GM15510 (cell line): Measurements from ENCODE around the gene LBHD2.

Experiments used
- POLR2A ChIP-seq: IDR thresholded peaks from 3 replicates; pipeline ENCODE4 v1.6.1; 2011; ENCODE audit warnings: borderline replicate concordance; ENCODE audit not compliant: insufficient read length; ENCODE audit errors: extremely low read depth

LBHD2 gene

DNA sequence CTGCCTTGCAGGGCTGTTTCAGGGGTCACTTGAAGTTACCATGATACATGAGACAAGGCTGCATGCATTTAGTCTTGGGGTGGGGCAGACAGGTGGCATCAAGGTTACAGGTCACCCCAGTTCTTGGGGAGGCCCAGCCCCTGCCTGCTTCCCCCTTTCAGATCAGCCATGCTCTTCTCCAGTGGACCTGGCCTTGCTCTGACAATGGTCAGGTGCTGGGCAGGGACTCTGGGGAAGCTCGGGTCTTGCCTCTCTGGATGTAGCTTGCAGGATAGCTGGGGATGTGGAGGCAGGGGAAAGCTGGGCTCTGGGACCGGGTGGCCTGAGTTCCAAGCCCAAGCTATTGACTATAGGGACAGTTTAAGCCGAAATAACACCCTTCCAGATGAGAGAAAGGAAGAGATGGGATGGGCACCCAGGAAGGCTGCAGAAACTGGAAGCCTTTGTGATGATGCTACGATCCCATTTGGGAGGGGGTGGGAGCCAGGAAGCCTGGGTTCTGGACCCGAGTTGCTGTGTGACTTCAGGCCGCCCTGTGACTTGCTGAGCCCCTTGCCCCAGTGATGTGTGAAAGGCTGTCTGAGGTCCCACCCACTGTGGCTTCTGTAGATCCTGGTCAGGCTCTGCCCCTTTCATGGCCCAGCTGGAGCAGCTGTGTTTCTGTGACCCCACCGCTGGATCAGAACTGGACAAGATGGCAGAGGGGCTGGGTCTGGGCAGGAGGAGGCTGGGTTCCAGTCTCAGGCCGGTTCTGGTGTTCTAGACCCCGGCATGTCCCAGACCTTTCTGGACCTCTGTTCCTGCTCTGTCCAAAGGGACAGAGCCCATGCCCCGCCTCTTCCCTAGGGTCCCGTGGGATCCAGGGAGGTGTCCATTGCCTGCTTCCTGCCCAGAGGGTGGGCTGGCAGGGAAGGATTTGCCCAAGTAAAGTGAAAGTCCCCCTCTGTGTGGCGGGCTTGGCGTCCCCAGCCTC is 41.4 kb downstream of the LBHD2 start:
- TF ChIP-seq POLR2A, result no peak

DNA sequence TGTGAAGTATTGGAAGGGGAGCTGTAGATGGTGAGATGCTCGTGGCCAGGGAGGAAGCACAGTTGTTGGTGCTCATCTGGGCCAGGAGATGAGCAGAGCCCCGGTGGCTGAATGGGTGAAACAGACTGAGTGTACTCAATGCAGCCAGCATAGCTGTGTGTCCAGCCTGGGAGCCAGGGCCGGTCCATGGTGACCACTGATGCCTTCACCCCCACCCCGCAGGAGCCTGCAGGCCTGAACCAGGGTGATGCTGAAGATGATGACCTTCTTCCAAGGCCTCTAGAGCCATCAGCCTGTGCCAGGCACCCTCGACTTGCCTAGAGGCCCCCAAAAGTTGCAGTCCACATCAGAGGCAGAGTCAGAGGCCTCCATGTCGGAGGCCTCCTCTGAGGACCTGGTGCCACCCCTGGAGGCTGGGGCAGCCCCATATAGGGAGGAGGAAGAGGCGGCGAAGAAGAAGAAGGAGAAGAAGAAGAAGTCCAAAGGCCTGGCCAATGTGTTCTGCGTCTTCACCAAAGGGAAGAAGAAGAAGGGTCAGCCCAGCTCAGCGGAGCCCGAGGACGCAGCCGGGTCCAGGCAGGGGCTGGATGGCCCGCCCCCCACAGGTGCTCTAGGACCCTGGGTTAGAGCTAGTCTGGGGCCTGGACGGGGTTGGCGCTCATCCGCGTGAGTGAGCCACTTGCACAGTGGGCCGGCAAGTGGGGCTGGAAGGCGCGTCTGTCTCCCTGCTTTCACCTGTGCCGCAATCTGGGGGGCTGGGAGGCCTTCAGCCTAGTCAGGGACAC is 42.3 kb downstream of the LBHD2 start:
- TF ChIP-seq POLR2A, result no peak

DNA sequence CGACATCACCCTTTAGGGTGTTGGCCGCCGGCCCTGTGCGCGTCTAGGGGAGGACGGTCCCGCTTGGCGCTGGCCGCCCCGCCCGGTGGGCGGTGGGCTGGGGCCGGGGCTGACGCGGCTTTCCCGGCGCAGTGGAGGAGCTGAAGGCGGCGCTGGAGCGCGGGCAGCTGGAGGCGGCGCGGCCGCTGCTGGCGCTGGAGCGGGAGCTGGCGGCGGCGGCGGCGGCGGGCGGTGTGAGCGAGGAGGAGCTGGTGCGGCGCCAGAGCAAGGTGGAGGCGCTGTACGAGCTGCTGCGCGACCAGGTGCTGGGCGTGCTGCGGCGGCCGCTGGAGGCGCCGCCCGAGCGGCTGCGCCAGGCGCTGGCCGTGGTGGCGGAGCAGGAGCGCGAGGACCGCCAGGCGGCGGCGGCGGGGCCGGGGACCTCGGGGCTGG is 42.9 kb downstream of the LBHD2 start:
- no peak for TF ChIP-seq POLR2A

GRCh38 chr14:103127356-103127755 is 43.3 kb downstream of the LBHD2 start:
- no peak for TF ChIP-seq POLR2A

GRCh38 chr14:103127861-103128598 is 44.0 kb downstream of the LBHD2 start:
- TF ChIP-seq POLR2A, result no peak

- TF ChIP-seq POLR2A, result no peak
Observed at GRCh38 chr14:103128631-103129300, 44.8 kb downstream of the LBHD2 start.

DNA sequence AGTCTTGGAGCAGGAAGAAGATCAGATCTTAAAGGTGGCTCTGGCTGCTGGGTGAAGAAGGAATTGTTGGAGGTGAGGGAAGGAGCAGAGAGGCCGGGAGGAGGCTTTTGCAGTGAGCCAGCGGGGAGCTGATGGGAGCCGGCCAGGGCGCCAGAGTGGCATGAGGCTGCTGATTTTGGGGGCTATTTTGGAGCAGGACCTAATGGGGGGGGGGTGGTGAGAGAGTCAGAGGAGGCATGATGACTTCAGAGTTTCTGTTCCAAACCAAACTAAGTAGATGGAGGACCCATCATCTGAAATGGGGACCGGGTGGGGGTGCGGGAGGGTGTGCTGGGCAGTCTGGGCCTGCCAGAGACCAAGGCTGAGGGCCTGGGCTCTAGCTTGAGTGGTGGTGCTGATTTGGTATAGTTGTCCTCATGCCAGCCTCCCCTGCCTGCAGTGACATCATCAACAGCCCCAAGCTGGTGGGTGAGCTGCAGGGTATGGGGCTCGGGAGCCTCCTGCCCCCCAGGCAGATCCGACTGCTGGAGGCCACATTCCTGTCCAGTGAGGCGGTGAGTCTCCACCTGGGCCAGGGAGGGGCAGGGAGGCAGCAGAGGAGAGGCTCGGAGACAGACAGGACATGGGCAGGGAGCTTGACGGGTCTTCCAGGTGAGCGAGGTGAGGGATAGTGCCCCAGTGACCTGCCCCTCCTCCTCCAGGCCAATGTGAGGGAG is 45.4 kb downstream of the LBHD2 start:
- TF ChIP-seq POLR2A, result no peak

GRCh38 chr14:103130017-103130764 is 46.2 kb downstream of the LBHD2 start:
- no peak for TF ChIP-seq POLR2A

DNA sequence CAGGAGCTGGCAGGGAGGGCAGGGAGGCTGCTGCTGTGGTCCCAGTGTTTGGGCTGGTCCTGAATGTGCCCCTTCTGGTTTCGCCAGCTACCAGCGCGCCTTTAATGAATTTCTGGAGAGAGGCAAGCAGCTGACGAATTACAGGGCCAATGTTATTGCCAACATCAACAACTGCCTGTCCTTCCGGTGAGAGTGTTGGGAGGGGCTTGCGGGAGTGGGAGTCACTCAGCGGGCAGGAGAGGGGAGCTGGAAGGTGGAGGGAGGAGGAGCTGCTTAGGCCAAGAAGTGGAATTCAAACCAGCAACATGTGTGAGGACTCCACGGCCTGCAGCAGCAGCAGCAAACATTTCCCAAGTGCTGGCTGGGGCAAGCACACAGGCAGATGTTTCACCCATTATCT is 47.0 kb downstream of the LBHD2 start:
- no peak for TF ChIP-seq POLR2A

GRCh38 chr14:103131580-103131979 is 47.6 kb downstream of the LBHD2 start:
- no peak for TF ChIP-seq POLR2A

DNA sequence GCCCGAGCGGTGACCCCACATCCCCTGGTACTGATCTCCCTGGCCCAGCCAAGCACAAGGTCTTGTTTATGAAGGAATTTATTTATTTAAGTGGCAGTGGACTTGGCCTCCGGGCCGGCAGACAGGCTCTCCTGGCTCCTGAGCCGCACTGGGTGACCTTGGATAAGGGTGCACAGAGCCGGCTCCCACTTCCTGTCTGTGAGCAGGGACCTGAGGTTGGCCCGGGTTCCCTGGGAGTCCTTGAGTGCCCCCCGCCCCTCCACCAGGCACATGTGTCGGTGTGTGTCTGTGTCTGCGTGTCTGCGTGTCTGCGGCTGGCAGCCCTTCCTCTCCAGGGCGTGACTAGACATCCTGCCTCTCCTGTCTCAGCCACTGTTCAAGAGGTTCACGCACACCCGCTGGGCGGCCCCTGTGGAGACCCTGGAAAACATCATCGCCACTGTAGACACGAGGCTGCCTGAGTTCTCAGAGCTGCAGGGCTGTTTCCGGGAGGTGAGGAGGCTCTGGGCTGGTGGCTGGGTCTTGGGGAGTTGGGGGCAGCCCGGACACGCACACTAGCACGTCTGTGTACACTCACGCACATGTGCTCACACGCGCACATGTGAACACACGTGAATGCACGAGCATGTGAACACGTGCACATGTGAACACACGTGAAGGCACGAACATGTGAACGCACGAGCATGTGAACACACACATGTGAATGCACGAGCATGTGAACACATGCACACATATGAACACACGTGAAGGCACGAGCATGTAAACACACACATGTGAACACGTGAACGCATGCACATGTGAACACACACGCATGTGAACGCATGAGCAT is 48.6 kb downstream of the LBHD2 start:
- no peak for TF ChIP-seq POLR2A
